Measurements from ENCODE around the gene DOK6.
A peak's percentile ranks its signal among the peaks of the same experiment; 100 is the strongest.

Gene DOK6

GRCh38 chr18:69790649-69791048 is 390.0 kb downstream of the DOK6 start:
- in situ Hi-C loops (cut with HindIII; ENCODE audit: low sequenced_read_pairs), result no loop called here
- DNase-seq (ENCODE audit: low read depth), result no peak
- H3K4me3 ChIP-seq (ENCODE audit: low read depth, low read length), result no peak overlapping the region
- no peak for TF ChIP-seq CTCF (IDR thresholded peaks at IDR 0.05; ENCODE audit: low read depth, low read length, missing control alignments)

- in situ Hi-C loops (cut with HindIII; ENCODE audit: low sequenced_read_pairs), result no loop called here
- DNase-seq (ENCODE audit: low read depth), result peak; percentile 22
- TF ChIP-seq CTCF (IDR thresholded peaks at IDR 0.05; ENCODE audit: low read depth, low read length, missing control alignments), result no peak
- H3K4me3 ChIP-seq (ENCODE audit: low read depth, low read length), result no peak overlapping the region
Observed at GRCh38 chr18:69795791-69796190, 395.1 kb downstream of the DOK6 start.

GRCh38 chr18:69804776-69805501 is 404.3 kb downstream of the DOK6 start:
- DNase-seq (ENCODE audit: low read depth), result no peak
- in situ Hi-C loops (cut with HindIII; ENCODE audit: low sequenced_read_pairs), result no loop called here
- H3K4me3 ChIP-seq (ENCODE audit: low read depth, low read length), result no peak overlapping the region
- TF ChIP-seq CTCF (IDR thresholded peaks at IDR 0.05; ENCODE audit: low read depth, low read length, missing control alignments), result no peak

- no peak for TF ChIP-seq CTCF (IDR thresholded peaks at IDR 0.05; ENCODE audit: low read depth, low read length, missing control alignments)
- no peak for DNase-seq (ENCODE audit: low read depth)
- no peak overlapping the region for H3K4me3 ChIP-seq (ENCODE audit: low read depth, low read length)
- in situ Hi-C loops (cut with HindIII; ENCODE audit: low sequenced_read_pairs), result no loop called here
Observed at GRCh38 chr18:69808399-69808798, 407.7 kb downstream of the DOK6 start.

- H3K4me3 ChIP-seq (ENCODE audit: low read depth, low read length), result no peak overlapping the region
- no peak for TF ChIP-seq CTCF (IDR thresholded peaks at IDR 0.05; ENCODE audit: low read depth, low read length, missing control alignments)
- no peak for DNase-seq (ENCODE audit: low read depth)
- in situ Hi-C loops (cut with HindIII; ENCODE audit: low sequenced_read_pairs), result no loop called here
Observed at GRCh38 chr18:69813559-69813958, 412.9 kb downstream of the DOK6 start.

- in situ Hi-C loops (cut with HindIII; ENCODE audit: low sequenced_read_pairs), result no loop called here
- no peak for DNase-seq (ENCODE audit: low read depth)
Observed at GRCh38 chr18:69814861-69815385, 414.2 kb downstream of the DOK6 start.

More at GRCh38 chr18:69814861-69815385, 414.2 kb downstream of the DOK6 start:
- TF ChIP-seq CTCF (IDR thresholded peaks at IDR 0.05; ENCODE audit: low read depth, low read length, missing control alignments), result no peak
- no peak overlapping the region for H3K4me3 ChIP-seq (ENCODE audit: low read depth, low read length)
